GM04504 (cell line): ENCODE measurements around the gene MIB2.
"Not testable (repeated sequence)": the region's sequence is repeated elsewhere in the genome, so short reads cannot be mapped to it uniquely, and the experiment has no call there.

ENCODE experiments used
- DNase-seq: peaks from one replicate; pipeline ENCODE4 v3.0.0-alpha.2; 2012; ENCODE audit warnings: low read depth

MIB2 gene

DNA sequence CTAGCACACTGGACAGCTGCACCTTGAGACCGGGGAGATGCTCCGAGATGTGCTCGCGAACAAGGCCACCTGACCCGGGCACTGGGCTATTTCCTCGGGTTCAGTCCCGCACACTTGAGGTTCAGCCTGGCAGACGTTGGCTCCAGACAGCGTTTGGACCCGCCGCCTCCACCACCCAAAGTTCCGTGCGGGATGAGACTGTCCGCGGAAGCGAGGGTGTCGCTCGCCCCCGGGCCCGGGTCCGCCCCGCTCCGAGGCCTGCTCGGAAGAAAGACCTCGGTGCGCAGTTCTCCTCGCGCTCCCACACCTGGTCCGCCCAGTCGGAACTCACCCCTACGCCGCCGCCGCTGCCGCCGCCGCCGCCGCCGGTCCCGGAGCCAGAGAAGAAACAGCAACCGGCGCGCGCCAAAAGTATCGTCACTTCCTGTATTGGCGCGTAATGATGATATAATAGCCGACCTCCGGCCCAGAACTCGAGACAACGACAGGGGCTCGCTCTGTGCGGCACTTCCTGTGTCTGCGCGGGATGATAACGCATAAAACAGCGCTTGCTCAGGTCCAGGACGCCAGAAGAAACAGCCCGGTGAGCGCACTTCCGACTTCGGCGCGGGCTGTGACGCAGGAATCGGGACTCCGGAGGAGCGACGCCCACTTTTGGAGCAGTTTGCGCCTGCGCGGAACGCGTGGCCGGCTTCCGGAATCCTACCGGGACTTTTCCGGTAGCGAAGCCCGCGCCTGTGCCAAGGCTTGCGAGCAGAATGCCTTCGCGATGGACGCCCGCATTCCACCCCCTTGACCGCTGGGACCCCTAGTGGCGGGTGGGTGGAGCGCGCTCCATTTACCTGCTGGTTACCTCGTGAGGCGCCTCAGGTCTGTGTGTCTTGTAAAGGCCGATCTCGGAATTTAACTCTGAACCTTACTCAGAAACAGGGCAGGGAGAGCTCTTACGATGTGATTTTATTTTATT, 43.6 kb downstream of the MIB2 start, which contains the start of gene CDK11B:
TSS of gene CDK11B (minus strand) at position 422 of the 967 bp plus-strand sequence. CDS start 1,519 bp downstream, outside the sequence.
- DNase-seq, result peak; percentile 95

DNA sequence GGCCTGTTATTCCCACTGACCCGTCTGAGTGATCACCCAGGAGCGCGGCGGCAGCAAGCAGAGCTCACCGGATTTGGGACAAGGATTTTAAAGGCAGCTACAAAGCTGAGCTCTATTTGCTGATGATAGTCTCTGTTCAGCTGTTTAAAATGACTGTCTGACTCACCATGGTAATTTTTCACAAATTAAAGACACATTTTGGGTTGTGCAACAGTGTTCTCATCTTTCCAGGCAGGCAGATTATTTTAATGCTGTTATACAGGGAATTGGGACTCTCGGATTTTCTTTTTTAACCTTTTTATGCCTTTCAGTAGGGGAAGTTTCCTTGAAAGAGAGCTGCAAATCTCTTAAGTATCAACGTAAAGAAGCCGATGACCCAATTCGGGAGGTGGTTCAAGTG, 47.1 kb downstream of the MIB2 start:
- DNase-seq, result peak; percentile 59

DNA sequence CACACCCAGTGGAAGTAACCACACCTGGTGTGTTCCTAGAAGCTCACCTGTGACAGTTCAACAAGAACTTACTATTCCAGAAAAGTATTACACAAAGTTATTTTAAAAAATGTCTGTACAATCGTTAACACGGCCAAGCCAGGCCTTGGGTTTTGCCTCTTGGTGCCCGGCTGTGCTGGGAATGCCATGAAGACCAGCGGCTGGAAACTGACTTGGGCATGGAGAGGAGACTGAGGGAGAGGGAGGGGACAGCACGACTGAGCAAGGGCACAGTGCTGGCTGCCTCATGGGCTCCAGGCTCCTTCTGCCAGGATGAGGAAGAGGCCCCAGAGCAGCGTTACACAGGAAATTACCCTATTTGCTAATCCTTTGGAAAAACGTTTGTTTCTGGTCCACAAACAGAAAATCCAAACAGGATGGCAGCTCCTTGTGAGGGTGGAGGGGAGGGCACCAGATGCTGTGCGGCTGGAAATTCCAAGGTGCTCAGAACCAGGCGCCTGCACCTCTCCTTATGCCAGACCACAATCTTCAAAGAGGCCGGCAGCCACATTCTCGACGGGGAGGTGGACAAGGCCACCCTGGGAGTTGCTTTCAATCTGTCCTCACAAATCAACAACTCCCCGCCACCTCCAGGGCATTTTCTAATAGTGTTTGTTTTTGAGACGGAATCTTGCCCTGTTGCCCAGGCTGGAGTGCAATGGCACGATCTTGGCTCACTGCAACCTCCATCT, 47.7 kb downstream of the MIB2 start:
- DNase-seq, result not testable (repeated sequence)

DNA sequence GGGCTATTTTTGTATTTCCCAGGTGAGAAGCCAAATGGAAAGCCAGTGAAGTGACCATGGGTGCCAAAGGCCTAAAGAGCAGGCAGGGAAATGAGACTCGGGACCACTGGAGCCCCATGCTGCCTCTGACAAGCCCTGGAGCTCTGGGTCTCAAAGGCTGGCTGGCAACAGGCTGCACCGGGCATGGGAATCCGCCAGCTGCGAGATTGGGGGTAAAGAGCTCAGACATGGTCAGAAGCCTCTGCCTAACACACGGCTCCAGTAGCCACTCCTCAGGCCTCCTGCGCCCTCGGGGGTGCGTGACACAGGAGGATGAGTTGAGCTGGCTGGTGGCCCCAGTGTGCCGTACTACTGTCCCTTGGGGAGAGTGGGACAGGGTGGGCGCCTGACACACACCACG, 49.0 kb downstream of the MIB2 start:
- DNase-seq, result not testable (repeated sequence)

DNA sequence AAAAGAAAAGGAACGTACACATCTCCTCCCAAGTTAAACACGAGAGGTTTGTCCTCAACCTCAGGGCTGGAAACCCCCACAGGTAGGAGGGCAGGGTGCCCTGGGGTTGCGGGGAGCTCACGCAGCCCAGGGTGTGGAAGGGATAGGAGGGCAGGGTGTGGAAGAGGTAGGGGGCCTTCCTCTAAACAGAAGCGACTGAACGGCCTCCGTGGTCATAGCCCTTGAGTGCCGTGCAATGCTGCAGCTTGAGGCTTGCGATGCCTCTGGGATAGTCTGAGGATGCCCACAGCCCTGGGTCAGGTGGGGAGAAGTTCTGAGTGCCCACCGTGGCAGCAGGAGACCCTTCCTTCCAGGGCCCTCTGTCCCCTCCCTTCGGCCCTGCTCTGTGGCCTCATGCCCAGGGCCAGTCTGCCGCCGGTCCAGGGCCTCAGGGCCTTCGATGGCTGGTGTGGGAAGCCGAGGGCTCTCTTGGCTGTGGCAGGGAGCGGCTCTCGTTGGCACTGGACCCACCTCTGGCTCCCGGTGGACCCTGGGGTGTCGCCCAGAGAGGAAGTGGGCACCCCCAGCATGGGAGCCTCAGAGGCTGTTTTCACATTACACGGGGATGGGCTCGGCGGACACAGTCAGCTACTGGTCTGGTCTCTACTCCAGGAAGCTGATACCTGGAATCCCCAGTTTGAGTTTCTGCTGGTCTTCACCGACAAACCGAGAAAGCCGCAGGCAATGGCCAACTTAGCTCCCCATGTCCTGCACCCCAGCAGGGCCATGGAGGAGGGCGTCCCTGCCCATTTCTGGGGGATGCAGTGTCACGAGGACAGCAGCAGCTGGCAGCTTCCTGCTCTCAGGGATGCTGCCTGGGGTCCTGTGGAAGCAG, 49.9 kb downstream of the MIB2 start:
- DNase-seq, result no peak

DNA sequence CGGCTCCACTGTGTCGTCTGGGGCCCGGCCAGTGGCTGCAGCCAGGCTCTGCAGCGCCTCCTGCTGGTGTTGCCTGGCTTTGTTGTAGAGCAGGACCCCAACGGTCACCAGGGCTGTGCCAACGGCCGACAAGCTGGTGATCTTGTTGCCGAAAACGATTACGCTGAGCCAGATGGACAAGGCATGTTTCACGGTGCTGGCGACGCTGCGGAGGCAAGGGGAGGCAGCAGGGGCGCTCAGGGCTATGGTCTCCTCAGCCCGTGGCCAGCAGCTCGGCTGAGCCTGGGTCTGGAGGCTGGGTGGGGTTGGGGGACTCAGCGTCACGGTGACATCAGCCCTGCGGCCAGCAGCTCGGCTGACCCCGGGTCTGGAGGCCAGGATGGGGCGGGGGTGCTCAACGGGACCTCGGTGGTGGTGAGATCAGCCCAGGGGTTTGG, 50.5 kb downstream of the MIB2 start:
- DNase-seq, result no peak

GRCh38 chr1:1666526-1666925, 51.2 kb downstream of the MIB2 start:
- no peak for DNase-seq

- no peak for DNase-seq
These were observed 54.5 kb downstream of the MIB2 start for GRCh38 chr1:1669468-1670440.

GRCh38 chr1:1670866-1671265, 55.6 kb downstream of the MIB2 start:
- DNase-seq, result no peak

DNA sequence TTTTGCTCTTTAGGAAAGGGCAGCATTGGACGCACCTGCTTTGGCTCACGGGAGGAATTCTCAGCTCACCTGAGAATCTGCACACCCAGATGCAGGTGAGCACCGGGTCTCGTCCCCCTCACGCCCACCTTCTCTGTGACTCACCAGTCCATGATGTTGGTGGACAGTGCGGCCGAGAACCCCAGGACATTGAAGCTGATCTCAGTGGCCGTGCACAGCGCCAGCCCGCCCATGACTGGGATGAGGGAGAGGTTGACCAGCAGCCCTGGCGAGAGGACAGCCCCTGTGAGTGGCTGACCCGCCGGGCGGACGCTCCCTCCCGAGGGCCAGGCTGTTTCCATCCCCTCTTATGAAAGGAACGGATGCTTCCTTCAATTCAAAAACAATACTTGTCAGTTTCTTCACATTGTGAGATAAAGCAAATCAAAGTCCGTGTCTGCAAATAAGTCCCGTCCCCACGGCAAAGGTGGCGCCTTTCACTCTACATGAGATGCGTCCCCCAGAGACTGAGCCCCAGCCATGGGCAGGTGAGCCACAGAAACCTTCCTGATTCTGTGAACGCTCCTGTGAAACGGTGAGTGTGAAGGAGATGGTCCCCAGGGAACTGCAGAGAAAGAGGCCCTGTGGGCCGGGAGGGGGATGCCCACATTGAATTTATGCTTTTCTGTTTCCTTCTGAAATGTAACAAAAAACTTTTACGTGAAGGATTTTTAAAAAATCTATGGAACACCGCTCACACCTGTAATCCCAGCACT, 56.2 kb downstream of the MIB2 start:
- DNase-seq, result no peak

- no peak for DNase-seq
These were observed 57.1 kb downstream of the MIB2 start for GRCh38 chr1:1672181-1672965.

- DNase-seq, result not testable (repeated sequence)
These were observed 59.5 kb downstream of the MIB2 start for GRCh38 chr1:1674806-1675205.

DNA sequence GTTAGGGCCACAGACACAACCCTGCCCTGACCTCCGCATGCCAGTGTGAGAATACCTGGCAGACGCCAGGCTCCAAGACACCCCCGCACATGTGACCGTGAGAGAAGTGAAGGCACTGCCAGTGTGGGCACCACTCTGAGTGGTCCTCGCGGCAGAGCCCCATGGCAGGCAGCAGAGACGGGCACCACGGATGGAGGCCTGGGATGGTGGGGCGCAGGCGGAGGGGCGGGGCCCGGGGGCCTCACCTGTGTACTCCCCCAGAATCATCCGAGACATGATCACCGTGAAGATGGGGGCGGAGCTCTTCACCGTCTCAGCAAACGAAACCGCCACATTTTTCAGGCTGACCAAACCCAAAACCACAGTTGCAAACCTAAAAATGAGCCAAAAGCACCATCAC, 59.9 kb downstream of the MIB2 start:
- not testable (repeated sequence) for DNase-seq

DNA sequence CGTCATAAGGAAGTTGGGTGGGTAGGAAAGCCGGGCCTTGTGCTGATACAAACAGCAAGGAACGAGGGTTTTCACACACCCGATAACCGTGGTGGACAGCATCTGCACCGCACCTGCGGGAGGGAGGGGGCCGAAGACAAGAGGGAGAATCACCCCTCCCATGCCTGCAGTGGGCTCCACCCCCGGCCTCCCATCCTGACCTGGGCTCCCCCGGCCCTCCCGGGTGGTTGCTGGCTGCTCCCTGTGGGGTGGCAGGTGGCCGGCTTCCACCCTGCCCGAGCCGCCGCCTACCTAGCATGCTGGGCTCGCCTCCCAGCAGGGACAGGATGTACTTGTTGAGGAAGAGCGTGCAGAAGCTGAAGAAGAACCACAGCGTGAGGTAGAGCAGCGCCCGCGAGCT, 60.8 kb downstream of the MIB2 start:
- not testable (repeated sequence) for DNase-seq

- DNase-seq, result no peak
These were observed 62.6 kb downstream of the MIB2 start for GRCh38 chr1:1677718-1678580.

- no peak for DNase-seq
These were observed 63.5 kb downstream of the MIB2 start for GRCh38 chr1:1678581-1679380.
